Fibroblast of skin of abdomen (primary cell): ENCODE data around the gene TESPA1.
"Not testable (repeated sequence)": the region's sequence is repeated elsewhere in the genome, so short reads cannot be mapped to it uniquely, and the experiment has no call there.

Experiments
- DNase-seq: peaks from one replicate; pipeline ENCODE4 v3.0.0-alpha.2; 2013

Gene TESPA1

GRCh38 chr12:54945082-54945481, 39.5 kb downstream of the TESPA1 start:
- no peak for DNase-seq

DNA sequence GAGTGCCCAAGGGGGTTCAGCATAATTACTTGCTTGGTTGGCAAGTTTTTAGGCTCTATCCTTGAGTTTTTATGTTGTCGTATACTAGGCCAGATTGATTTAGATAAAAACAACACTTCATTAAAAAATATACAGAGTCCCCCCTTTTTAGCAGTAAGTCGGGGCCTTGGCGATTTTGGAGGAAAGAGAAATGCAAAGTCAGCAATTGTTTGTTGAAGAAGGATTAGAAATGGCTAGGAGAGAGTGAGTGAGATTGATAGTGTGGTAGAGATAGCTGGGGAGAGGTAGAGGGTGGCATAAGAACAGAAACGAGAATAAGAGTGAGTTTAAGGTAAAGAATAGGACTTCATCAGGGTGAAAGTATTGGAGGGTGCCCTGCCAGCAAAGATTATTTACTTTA, 41.3 kb downstream of the TESPA1 start:
- DNase-seq = not testable (repeated sequence)

- no peak for DNase-seq
Measured at GRCh38 chr12:54941659-54942058, 42.9 kb downstream of the TESPA1 start.

DNA sequence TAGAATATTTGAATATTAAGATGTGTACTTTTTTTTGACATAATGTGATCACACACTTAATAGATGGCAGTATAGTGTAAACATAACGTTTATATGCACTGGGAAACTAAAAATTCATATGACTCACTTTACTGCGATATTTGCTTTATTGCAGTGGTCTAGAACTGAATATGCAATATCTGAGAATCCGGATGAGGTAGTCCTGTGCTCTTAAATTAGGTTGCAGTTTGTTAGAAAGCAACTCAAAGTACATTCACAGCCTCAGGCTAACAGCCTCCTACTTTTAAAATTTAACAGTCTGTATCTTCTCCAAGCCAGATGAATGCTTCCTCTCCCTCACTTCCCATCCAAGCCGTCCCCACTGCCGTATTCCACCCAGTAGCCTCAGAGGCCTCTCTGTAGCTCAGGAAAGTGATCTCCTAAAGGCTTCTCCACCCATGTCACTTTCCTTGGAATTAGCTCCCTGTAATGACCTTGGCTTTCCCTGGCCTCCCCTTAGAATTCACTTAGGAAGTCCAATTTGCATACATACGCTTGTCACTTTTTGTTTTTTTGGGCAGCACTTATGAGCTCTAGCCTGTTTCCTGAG, 43.7 kb downstream of the TESPA1 start:
- no peak for DNase-seq

GRCh38 chr12:54937929-54938328, 46.6 kb downstream of the TESPA1 start:
- no peak for DNase-seq

DNA sequence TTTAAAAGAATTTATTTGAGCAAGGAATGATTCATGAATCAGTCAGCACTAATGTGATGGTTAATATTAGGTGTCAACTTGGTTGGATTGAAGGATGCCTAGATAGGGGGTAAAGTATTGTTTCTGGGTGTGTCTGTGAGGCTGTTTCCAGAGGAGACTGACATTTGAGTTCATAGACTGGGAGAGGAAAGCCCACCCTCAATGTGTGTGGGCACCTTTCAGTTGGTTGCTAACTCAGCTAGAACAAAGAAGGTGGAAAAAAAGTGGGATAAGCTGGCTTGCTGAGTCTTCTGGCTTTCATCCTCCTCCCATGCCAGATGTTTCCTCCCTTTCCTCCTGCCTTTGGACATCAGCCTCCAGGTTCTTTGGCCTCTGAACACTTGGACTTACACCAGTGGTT, 47.2 kb downstream of the TESPA1 start:
- no peak for DNase-seq

GRCh38 chr12:54936736-54937135, 47.8 kb downstream of the TESPA1 start:
- no peak for DNase-seq

- DNase-seq = peak; percentile 69
Measured at GRCh38 chr12:54935235-54935951, 49.2 kb downstream of the TESPA1 start.

DNA sequence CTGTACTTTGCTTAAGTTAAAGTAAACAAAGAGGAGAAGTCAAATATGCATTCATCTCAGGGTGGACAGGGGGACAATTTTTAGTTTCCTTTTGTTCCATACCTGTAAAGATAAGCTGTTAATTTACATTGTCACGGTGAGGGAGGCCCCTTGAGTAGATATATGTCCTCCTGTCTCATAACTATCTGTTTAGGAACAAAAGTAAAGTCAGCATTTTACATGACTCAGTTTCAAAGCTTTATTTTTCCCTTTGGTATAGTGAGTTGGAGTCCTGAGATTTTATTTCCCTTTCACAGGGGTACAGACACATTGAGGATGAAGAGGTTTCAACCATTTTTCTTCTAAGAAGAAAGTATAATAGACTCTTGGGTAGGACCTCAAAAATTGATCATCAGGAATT, 50.1 kb downstream of the TESPA1 start:
- DNase-seq = no peak

DNA sequence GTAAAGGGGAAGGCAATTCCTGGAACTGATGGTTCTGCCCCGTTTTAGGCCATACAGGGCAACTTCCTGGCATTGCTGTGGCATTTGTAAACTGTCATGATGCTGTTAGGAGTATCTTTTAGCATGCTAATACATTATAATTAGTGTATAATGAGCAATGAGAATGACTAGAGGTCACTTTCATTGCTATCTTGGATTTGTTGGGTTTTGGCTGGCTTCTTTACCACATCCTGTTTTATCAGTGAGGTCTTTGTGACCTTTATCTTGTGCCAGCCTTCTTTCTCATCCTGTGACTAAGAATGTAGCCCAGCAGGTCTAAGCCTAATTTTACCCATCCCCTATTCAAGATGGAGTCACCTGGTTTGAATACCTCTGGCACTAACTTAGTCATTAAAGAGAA, 51.2 kb downstream of the TESPA1 start:
- DNase-seq = no peak

- no peak for DNase-seq
Measured at GRCh38 chr12:54932691-54933090, 51.9 kb downstream of the TESPA1 start.

- DNase-seq = no peak
Measured at GRCh38 chr12:54932038-54932437, 52.5 kb downstream of the TESPA1 start.

DNA sequence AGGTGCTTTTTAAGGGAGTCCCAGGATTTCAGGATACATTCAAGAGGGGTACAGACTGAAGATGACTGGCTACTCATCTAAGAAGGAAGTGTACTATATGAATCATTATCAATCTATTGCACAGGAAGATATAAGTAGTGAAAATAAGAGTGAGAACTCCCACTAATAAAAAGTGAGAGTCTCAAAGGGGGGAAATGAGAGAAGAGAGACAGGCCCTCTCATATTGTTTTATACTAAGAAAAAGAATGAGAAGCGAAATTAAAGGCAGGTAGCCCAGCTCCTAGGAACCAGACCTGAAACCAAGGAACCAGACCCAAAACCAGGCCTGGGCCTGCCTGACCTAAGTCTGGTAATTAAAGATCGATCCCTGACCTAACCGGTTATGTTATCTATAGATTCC, 54.6 kb downstream of the TESPA1 start:
- no peak for DNase-seq

DNA sequence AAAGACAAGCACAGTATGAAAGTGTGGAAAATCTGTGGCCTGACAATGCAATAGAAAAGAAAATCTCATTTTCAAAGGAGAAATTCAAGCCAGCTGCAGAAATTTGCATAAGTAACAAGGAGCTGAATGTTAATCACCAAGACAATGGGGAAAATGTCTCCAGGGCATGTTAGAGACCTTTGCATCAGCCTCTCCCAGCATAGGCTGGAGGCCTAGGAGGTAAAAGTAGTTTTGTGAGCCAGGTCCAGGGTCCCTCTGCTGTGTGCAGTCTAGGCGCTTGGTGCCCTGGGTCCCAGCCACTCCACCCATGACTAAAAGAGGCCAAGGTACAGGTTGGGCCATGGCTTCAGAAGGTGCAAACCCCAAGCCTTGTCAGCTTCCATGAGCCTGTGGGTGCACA, 58.3 kb downstream of the TESPA1 start:
- DNase-seq = no peak

GRCh38 chr12:54924972-54925707, 59.4 kb downstream of the TESPA1 start:
- DNase-seq = no peak

GRCh38 chr12:54917001-54917488, 67.5 kb downstream of the TESPA1 start:
- DNase-seq = no peak
